Calu3 (cell line): ENCODE results near the gene TEAD4. TPM values are rescaled to one million over a fixed set of nuclear protein-coding genes. Genes with fewer than 3 reads are reported as not detected.
"Not testable (repeated sequence)": the region's sequence is repeated elsewhere in the genome, so short reads cannot be mapped to it uniquely, and the experiment has no call there.

Source experiments
- BruUV-seq: library from RNA; stranded (reverse); fragments of 400-500 nt; replicated peaks from 2 replicates; lab custom pipeline; 2021; lab: Mats Ljungman, UMichigan
- CTCF ChIA-PET: fragments of 300-600 bp; sonication (Branson Sonifier 250); formaldehyde crosslinking; loops from one replicate; lab custom pipeline; 2022; ENCODE audit warnings: antibody characterized with exemption; lab: Charles Lee
- DNase-seq: peaks from one replicate; pipeline ENCODE4 v3.0.0; 2022
- H3K27ac Mint-ChIP-seq: one replicate; pipeline ENCODE4 v1.8.0; 2022; ENCODE audit warnings: mixed read lengths; ENCODE audit not compliant: unreplicated experiment
- H3K27me3 Mint-ChIP-seq: one replicate; pipeline ENCODE4 v1.8.0; 2022; ENCODE audit warnings: mixed read lengths; ENCODE audit not compliant: unreplicated experiment
- H3K36me3 Mint-ChIP-seq: one replicate; pipeline ENCODE4 v1.8.0; 2022; ENCODE audit warnings: mild to moderate bottlenecking, moderate library complexity, mixed read lengths; ENCODE audit not compliant: insufficient read depth, unreplicated experiment
- H3K4me1 Mint-ChIP-seq: one replicate; pipeline ENCODE4 v1.8.0; 2022; ENCODE audit warnings: mild to moderate bottlenecking, low read depth, mixed read lengths; ENCODE audit not compliant: unreplicated experiment
- H3K4me3 Mint-ChIP-seq: one replicate; pipeline ENCODE4 v1.8.0; 2022; ENCODE audit warnings: mild to moderate bottlenecking, low read depth, moderate library complexity, mixed read lengths; ENCODE audit not compliant: unreplicated experiment
- H3K9me3 Mint-ChIP-seq: one replicate; pipeline ENCODE4 v1.8.0; 2022; ENCODE audit warnings: low read depth, mixed read lengths; ENCODE audit not compliant: unreplicated experiment
- intact Hi-C: fragments of 100-400 bp; cut with micrococcal nuclease; formaldehyde crosslinking; loops from one replicate; pipeline ENCODE4 v1.10.0; 2022; ENCODE audit not compliant: unreplicated experiment
- total RNA-seq: library from RNA; stranded (reverse); gene quantifications from 2 replicates; pipeline ENCODE4 v1.2.3, GENCODE V29; 2022
- TF ChIP-seq, protein P1 (sequence below): fragments of 200-600 bp; IDR thresholded peaks from one replicate; pipeline ENCODE4 v1.8.0; 2022; ENCODE audit warnings: antibody characterized with exemption; ENCODE audit not compliant: unreplicated experiment

TEAD4 gene
- total RNA-seq, 1 experiment from 2014 or later = 33.0 TPM

GRCh38 chr12:3055704-3056467 lies 96.7 kb downstream of the TEAD4 start:
- CTCF ChIA-PET = no interaction called here
- BruUV-seq = no TSS peak
- peaks cover 46% of the 10 kb centered on the region for H3K27me3 Mint-ChIP-seq
- H3K9me3 Mint-ChIP-seq = no peaks in the 10 kb centered on the region
- no peaks in the 10 kb centered on the region for H3K4me1 Mint-ChIP-seq
- intact Hi-C loops = no loop called here
- TF ChIP-seq, protein P1, sequence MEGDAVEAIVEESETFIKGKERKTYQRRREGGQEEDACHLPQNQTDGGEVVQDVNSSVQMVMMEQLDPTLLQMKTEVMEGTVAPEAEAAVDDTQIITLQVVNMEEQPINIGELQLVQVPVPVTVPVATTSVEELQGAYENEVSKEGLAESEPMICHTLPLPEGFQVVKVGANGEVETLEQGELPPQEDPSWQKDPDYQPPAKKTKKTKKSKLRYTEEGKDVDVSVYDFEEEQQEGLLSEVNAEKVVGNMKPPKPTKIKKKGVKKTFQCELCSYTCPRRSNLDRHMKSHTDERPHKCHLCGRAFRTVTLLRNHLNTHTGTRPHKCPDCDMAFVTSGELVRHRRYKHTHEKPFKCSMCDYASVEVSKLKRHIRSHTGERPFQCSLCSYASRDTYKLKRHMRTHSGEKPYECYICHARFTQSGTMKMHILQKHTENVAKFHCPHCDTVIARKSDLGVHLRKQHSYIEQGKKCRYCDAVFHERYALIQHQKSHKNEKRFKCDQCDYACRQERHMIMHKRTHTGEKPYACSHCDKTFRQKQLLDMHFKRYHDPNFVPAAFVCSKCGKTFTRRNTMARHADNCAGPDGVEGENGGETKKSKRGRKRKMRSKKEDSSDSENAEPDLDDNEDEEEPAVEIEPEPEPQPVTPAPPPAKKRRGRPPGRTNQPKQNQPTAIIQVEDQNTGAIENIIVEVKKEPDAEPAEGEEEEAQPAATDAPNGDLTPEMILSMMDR = no peak
- H3K4me3 Mint-ChIP-seq = no peak overlapping the region
- no peak for DNase-seq
- H3K27ac Mint-ChIP-seq = no peak overlapping the region
- H3K36me3 Mint-ChIP-seq = no peaks in the 10 kb centered on the region

- TF ChIP-seq, protein P1 = no peak
- H3K36me3 Mint-ChIP-seq = peaks cover 5% of the 10 kb centered on the region
- no peak overlapping the region for H3K4me3 Mint-ChIP-seq
- CTCF ChIA-PET = interaction anchor here (0.6 kb wide), 1 partner anchor 14 kb away, joined by 3 read pairs; no protein-coding TSS in a partner anchor
- DNase-seq = no peak
- no TSS peak for BruUV-seq
- peaks cover 3% of the 10 kb centered on the region for H3K9me3 Mint-ChIP-seq
- peaks cover 57% of the 10 kb centered on the region for H3K27me3 Mint-ChIP-seq
- H3K4me1 Mint-ChIP-seq = no peaks in the 10 kb centered on the region
- no peak overlapping the region for H3K27ac Mint-ChIP-seq
- intact Hi-C loops = no loop called here
Measured at GRCh38 chr12:3061059-3061458, 101.9 kb downstream of the TEAD4 start.

DNA sequence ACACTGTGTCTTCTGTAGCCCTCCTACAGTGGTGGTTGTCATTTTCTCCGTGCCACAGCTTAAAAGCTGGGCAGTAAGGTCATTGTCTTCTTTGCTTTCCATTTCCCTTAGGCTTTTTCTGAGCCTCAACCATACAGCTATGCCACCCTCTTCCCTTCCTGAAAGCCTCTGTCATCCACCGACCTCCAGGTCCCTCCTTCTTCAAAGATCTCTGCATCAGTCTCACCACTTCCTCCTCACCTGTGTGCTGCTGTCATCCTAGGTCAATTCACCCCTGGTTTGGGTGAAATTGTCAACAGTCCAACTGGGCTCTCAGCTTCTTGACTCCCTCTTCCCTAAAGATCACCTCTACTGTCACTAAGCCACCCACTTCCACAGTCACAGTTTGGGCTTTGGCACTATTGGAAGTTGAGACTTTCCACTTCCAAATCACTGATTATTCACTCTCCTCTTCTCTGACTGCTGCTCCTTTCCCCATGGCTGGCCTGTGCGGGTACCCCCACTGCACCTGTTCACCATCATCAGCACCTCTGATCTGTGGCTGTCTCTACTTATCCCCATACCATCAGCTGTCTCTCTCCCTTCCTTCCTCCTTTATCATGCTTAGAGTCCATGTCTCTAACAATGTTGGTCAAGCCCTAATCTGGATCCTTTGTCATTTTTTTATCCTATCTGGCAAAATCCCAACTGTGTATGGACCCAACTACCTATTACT lies 102.5 kb downstream of the TEAD4 start:
- Mint-ChIP-seq H3K9me3 (peaks cover 3% of the 10 kb centered on the region), H3K27ac (no peak overlapping the region), H3K27me3 (peaks cover 58% of the 10 kb centered on the region), H3K4me3 (no peak overlapping the region), H3K36me3 (peaks cover 5% of the 10 kb centered on the region), H3K4me1 (no peaks in the 10 kb centered on the region)
- TF ChIP-seq, protein P1 = no peak
- DNase-seq = no peak
- intact Hi-C loops = no loop called here
- no TSS peak for BruUV-seq
- CTCF ChIA-PET = interaction anchor here (0.6 kb wide), 1 partner anchor 13 kb away, joined by 3 read pairs; no protein-coding TSS in a partner anchor

- no peak overlapping the region for H3K27ac Mint-ChIP-seq
- DNase-seq = no peak
- H3K27me3 Mint-ChIP-seq = peaks cover 83% of the 10 kb centered on the region
- TF ChIP-seq, protein P1 = no peak
- no peak overlapping the region for H3K4me3 Mint-ChIP-seq
- no peaks in the 10 kb centered on the region for H3K4me1 Mint-ChIP-seq
- CTCF ChIA-PET = interaction anchor here (1.0 kb wide), 1 partner anchor 74 kb away, joined by 3 read pairs; no protein-coding TSS in a partner anchor
- intact Hi-C loops = no loop called here
- H3K9me3 Mint-ChIP-seq = peaks cover 3% of the 10 kb centered on the region
- no TSS peak for BruUV-seq
- H3K36me3 Mint-ChIP-seq = peaks cover 5% of the 10 kb centered on the region
Measured at GRCh38 chr12:3065300-3065699, 106.1 kb downstream of the TEAD4 start.

- H3K36me3 Mint-ChIP-seq, H3K27ac Mint-ChIP-seq, DNase-seq, H3K4me1 Mint-ChIP-seq, H3K4me3 Mint-ChIP-seq, intact Hi-C loops, BruUV-seq, H3K9me3 Mint-ChIP-seq: not testable (repeated sequence)
- H3K27me3 Mint-ChIP-seq = peaks cover 83% of the 10 kb centered on the region
- CTCF ChIA-PET = interaction anchor here (0.8 to 1.0 kb wide), 2 partner anchors 9 to 73 kb away, joined by 3 to 4 read pairs; no protein-coding TSS in a partner anchor
Measured at GRCh38 chr12:3065846-3066245, 106.6 kb downstream of the TEAD4 start.
